NCI-H2029 treated with DMSO at 0.1 percent for 48 hours (cell line): ENCODE results near the gene MOCOS.

Source experiments
- DNase-seq: peaks from one replicate; lab custom pipeline; 2025; lab: John Stamatoyannopoulos, UW

MOCOS gene

DNA sequence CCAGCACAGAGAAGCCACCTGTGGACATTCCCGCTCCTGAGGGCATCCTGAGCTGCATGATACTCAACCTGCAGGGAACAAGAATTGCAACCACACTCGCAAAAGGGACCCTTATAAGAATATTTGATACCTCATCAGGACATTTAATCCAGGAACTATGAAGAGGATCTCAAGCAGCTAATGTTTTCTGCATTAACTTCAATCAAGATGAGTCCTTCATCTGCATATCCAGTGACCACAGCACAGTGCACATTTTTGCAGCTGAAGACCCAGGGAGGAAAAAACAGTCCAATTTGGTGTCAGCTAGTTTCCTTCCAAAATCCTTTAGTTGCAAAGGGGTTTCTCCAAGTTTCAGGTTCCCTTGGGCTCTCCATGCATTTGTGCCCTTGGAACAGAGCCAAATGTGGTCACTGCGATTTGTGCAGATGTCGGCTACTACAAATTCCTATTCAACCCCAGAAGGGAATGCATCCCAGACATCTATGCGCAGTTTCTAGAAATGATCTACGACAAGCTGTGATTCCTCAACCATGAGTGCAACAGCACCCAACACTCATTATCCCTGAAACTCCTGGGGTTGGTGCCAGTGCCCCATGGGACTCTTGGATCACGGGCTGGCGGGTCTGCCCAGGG lies 86.9 kb downstream of the MOCOS start:
- no peak for DNase-seq

DNA sequence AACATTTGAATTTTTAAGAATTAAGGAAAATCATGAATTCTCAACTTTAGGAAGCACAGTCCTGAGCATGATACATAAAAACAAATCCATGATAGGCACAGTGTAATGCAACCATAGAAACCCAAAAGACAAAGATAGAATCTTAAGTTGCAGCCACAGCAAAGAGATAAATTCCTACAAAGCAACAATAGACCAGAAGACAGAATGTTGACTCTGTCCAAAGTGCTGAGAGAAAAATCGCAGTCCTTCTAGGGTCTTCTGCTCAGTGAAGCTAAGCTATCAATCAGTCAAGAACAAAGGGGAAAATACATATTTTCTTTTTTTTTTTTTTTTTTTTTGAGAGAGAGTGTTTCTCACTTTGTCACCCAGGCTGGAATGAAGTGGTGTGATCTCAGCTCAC lies 88.3 kb downstream of the MOCOS start:
- DNase-seq: no peak

DNA sequence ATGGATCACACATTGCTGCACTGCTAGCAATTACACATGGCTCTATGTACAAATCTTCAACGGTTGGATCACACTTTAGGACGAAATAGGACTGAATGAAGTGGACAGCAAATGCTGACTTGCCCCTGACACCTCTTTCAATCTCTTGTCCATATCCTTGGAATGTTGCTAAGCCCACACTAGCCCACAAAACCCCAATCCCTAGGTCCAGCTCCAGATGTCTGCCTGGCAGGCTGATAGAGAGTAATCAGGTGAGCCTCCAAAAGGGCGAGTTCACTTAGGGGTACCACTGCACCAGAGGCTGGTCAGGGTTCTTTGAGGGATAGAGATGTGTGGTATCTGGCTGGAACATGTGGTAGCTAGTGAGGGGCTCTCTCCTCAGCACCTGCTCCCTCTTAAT lies 91.7 kb downstream of the MOCOS start:
- no peak for DNase-seq

DNA sequence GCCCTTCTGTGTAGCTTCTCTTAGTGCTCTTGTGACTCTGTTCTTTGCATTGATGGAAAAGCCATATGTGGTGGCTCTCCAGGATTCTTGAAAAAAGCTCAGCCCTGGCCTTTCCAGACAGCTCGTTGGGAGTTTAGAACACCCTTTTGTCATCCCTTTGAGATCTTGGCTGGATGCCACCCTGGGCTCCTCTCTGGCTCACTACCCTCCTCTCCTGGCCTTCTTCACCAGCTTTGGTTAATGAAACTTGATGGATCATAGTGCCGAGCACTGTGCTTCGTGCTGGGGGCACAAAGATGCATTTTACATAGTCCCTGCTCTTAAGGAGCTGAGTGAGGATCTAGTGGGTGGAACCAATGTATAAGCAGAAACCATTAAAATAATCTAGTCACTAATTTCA lies 94.6 kb downstream of the MOCOS start:
- no peak for DNase-seq

DNA sequence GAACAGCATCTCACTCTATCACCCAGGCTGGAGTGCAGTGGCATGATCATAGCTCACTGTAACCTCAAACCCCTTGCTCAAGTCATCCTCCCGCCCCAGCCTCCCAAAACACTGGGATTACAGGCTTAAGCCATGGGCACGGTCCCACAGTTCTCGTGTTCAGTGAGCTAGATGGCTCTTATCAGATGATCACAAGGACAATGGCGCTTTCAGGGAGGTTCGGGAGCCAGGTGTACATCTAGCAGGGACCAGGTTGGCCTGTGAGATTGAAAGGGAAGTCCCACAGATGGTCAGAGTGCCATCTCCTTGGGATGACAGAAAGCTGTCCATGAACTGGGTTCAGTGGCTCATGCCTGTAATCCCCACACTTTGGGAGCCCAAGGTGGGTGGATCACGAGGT lies 96.2 kb downstream of the MOCOS start:
- no peak for DNase-seq

DNA sequence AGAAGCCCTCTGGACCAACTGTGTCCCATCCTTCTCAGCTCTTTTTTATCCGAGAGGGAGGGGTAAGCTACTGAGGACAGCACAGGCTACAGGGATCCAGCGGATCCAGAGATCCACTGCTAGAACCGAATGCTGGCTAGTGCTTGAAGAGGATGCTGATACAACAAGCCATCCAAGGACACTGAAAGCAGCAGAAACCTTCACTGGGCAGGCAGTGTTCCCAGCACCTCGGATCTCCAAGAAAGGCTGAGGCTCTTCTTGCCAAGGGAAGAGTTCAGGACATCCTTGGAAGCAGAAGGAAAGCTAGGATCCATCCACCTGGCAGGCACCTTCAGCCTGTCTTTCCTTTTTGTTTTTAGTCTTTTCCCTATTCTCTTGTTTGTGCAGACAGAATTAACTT lies 97.0 kb downstream of the MOCOS start:
- DNase-seq: no peak

DNA sequence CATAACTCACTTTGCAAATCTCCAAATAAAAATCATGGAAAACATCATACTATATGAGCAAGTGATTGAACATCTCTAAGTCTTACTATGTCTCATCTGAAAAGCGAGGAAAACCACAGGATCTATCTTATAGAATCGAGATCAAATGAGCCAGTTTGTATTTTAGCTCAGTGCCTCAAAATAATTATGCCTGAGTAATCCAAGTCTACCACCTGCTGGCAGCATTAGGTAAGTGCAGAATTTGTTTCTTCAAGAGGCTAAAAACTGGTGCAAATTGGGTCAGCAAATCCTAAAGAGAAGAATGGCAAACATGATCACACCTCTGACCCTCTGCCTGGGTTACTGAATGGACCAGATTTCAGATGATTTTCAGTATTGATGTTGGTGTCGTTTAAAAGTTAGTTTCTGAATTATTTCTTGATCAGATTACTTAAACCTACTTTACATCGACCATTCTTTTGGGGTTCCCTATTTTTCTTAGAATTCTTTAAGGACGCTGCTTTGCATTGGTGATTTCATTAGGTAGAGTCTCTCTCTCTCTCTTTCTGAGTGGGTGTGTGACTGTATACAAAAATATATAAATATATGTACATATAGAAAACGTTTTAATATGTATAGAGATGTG lies 97.5 kb downstream of the MOCOS start:
- DNase-seq: peak; percentile 7

DNA sequence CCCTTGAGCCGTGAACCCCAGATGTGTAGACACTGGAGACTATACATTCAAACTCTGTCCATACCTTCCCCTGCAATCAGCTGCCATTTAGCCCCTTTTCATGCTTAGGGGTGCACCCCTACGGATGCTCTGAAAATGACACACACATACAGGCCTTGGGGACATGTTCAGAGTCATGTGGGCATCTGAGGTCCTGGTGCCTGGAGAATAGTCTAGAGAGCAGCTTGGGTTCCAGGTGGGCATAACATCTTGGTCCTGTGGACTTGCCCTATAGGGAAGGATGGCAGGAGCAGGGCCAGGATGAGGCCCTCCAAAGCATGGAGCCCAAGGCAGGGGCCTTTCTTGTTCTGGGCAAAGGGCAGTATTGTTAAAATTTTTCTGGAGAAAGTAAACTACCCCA lies 100.4 kb downstream of the MOCOS start:
- no peak for DNase-seq

DNA sequence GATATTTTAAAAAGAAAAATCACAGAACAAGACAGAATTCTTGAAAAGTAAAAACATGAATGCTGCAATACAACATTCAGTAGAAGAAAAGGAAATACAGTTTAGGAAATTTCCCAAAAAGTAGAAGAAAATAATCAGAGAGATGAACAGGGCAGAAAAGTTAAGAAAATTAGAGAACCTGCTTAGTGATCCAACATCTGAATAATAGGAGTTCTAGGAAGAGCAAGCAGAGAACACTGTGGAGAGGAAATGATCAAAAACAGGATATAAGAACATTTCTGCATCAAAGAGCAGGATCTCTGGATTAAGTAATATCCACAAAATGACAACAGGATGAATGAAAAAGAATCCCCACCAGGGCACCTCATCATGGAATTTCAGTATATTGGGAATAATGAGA lies 101.4 kb downstream of the MOCOS start:
- no peak for DNase-seq

DNA sequence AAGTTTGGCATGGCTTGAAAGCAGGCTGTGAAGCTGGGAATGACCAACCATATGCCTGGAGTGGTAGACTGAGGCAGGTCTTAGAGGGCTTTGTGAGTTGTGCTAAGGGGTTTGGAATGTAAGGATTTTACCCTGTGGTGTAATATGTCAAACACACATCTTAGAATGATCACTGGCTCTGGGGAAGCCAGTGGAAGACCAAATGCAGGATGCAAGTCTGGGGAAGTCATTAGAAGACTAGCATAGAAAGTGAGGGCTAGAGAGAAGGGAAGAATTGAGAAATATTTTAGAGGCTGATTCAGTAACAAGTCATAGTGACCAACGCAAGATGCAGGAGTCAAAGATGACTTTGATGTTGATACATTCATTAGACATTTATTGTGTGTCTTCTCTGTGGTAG lies 106.7 kb downstream of the MOCOS start:
- DNase-seq: no peak

DNA sequence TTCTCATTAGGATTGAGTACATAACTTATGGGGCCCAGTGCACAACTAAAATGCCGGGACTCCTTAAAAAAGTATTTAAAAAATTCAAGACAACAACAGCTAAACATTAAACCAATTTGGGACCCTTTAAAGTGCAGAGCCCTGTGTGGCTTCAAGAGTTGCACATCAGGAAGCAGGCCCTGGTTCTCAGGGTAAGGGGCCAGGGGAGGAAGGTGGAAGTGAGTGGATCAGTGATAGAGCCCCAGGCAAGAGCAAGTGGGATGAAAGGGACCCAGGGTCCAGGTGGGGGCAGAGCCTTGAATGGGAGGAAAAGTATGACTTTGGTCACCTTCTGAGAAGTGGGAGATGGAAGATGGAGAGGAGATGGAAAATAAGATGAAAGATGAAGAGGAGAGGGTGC lies 107.9 kb downstream of the MOCOS start:
- DNase-seq: no peak

DNA sequence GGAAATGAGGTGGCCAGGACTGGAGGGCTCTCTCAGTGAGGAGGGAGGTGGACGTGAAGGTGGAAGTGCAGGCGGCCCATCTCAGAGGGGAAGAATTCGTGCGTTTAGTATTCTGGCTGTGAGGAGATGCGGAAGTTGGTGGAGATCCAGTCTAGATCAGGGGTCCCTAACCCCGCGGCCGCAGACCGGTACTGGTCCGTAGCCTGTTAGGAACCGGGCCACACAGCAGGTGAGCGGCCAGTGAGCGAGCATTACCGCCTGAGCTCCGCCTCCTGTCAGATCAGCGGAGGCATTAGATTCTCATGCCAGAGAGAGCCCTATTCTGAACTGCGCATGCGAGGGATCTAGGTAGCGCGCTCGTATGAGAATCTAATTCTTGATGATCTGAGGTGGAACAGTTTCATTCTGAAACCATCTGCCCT lies 108.6 kb downstream of the MOCOS start:
- peak; percentile 10 for DNase-seq

DNA sequence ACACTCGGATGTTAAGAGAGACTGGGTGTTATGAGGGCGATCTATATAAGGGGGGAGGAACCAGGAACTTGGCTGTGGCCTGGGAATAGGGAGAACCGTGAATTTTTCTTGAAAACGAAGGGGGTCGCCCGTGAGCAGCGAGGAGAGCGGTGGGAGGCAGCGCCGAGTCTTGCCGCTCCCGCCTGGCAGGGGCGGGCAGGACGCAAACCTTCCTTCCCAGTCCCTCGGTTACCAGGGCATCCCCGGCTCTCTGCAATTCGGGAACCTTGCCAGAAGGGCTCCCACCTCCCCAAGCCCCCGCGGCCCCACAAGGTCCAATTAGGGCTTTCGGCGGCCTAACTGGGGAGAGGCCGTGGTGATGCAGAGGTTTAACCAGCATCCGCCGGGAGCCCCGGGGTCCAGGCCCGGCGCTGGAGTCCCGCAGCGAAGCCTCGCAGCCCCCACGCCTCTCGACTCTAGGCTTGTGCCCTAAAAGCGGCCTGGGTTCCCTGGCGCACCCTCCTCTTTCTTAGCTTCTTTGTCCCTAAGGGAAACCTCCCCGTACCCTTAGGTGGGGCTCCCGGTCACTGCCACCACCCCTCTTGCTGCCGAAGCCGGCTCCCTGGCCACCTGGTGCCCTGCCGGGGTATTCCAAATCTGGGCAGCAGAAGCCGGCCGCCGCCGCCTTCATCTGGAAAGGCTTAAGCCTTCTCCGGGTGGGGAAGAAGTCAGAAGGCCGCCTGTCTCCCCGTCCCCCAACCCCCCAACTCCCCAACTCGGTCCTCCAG lies 109.5 kb downstream of the MOCOS start:
- peak; percentile 29 for DNase-seq

DNA sequence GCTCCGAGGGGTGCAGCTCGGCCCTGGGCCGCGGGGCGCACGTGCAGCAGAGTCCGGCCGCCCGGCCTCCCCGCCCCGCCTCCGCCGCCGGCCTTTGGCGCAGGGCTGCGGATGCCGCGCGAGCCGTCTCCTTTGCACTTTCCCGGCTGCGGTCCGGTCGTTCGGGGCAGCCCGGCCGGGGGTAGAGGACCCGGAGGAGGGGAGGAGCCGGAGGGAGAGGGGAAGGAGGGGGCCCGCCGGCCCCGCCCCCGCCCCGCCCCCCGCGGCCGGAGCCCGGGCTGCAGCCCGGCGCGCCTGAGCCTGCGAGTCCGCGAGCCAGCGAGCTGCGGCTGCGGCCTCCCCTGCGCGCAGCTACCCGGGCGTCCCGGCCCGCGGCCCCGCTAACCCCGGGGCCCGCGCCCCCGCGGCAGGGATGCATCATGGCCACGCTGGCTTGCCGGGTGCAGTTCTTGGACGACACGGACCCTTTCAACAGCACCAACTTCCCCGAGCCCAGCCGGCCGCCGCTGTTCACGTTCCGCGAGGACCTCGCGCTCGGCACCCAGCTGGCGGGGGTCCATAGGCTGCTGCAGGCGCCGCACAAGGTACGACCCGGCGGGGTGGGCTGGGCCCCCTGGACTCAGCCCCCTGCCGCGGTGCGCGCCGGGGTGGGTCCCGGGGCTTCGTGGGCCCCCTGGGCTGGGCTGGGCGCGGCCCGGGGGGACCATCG lies 110.3 kb downstream of the MOCOS start, which contains the start of gene FHOD3:
Gene FHOD3, plus strand, starts transcription at position 297 of the 709 bp plus-strand sequence. Its CDS starts 123 bp downstream, at position 420.
- no peak for DNase-seq

DNA sequence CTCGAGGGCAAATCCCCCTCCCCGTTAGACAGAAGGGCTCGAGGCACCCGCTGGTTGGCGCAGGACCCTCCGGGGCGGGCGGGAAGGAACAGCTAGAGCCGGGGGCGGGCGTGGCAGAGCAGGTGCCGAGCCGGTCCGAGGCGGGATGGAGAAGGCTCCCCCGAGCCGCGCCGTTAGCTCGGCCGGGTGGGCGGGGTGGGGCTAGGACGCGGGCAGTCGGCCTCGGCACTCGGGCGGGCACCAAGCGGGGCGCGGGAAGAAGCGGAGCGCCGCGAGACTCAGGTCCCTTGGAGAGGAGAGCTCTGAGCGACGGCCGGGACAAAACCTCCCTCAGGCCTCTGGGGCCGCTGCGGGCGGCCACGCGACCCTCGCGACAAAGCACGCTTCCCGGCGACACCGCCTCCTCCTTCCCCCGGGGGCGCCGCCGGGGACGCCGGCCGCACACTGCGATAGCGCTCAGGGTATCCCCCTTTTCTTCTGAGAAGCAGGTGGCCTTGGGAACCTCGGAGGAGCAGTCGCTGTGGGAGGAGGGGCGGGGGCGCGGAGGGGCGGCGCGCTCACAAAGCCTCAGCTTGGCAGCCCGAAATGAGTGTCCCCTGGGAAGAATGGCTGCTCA lies 110.9 kb downstream of the MOCOS start:
- DNase-seq: no peak

DNA sequence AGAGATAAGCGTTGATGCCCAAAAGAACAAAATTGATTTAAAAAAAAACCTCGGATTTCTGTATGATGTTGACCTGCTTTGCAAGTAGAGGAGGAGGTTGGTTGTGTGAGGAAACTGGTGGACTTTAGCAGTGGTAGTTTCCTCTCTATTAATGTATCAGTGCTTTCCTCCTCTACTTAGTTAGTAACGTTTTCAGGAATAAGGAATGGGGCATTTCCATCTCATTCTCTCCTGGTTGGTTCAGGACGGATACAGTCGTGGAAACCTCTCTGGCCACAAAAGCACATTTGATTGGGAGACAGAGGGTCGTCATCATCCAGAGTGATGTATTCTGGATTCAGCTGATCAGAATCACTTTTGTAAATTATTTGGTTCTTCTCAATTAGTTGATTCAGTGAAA lies 111.7 kb downstream of the MOCOS start:
- DNase-seq: no peak

DNA sequence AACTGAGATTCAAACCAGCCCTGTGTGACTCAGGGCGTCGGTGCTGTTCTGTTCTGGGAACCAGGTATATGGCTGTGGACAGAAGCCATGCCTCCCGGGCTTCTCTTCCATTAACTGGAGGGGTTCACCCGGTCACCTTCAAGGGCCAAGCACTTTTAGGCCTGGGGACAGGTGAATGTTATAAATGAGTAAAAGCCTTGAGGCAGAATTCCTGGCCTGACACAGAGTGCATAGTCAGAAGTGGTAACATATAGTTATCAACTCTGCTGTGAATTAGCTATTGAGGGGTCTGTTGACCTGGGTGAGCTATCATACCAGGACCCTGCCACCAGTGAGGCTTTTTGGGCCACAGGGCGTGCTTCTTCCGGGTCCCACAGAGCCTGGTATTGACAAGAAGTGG lies 112.9 kb downstream of the MOCOS start:
- DNase-seq: no peak

DNA sequence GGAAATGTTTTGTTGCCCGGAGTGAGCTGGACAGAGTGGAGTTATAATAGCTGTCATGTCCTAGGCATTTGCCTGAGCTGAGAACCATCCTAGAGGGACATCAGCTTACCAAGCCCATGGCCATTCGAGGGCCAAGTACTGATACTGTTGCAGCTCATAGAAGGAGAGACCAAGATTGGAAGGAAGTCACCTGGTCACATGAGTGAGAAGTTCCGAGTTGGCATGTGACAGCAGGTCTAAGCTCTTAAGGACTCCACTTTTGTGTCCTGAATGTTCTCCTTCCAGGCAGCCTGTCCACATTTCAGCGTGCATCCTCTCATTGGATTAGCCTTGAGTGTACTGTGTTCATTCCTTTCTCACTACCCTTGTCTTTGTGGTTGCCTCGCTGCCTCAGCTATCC lies 114.6 kb downstream of the MOCOS start:
- DNase-seq: no peak

DNA sequence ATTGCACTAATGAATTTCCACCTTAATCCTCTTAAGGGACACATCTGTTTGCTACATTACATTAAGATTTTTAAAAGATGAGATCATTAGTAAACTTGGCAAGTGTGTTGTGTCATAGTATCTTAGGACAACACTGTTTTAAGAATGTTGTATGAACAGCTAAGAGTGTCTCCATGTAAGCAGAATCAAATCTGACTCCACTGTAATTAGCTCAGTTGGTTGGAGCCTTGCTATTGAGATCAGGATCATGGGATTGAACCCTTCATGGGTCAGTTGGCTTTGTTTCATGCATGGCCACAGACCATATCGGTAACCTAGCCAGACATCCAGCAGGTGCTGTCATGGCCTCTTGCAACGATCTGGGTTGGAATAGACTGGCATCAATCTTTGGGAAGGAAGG lies 115.4 kb downstream of the MOCOS start:
- DNase-seq: no peak

DNA sequence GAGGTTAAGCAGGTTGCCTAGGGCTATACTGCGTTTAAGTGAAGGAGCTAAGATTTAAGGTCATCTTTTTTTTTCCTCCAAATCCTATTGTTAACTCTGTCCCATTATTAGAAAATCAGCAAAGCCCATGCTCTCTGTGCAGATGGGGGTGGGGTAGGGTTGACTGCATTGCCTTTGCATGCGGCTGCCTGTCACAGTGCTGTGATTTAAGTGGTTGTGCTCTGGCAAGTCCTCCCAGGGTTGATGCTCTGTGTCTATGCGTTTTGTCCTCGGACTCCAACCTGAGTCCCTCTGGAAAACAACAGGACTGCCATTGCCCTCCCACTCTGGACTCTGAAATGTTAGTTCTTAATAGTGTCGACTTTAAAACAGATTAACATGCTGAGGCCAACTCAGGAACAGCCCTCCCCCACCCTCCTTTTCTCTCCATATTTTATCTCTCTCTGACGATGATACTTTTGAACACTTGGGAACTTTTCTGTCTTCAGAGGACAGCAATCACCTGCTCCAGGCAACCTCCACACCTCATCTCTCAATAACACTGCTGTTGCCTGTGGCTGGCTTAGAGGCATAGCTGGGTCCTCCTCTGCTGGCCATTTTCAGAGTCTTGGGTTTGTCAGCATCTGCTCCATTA lies 116.0 kb downstream of the MOCOS start:
- DNase-seq: no peak

DNA sequence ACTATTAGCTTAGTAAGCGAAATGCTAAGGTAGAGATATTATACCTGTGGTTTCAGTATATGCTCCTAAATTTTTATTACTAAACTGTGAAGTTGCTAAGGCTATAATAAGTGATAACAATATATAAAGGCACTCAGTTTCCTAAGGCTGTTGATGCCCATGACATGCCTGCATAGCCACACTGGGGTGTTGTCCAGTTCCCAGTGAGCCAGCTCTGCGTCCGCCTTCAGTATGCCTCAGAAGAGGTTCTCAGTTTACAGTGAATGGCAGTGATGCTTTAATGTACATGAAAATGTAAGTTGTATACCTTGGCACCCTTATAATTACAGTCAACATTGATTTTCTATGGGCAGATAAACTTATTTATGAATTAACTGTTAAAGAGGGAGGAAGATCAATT lies 117.4 kb downstream of the MOCOS start:
- no peak for DNase-seq

DNA sequence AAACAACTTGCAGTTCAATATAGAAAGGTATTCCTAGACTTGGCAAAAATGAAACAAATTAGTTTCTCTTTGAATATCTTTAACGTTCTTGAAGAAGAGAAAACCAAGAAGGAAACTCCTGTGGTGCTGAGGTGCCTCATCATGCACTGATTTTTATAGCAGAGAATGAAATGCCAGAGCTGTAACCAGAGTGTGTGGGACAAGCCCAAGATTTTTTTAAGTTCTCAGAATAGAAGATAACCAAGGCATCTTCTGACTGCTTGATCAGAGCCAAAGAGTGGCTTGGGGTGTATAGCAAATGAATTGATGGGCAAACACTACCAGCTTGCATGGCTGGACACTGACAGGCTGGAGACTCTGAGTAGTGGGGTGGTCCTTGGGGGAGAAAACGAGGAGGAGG lies 118.1 kb downstream of the MOCOS start:
- no peak for DNase-seq
